Breast epithelium (tissue), 3 donors: ENCODE data around the gene EPG5.
"Not testable (repeated sequence)": the region's sequence is repeated elsewhere in the genome, so short reads cannot be mapped to it uniquely, and the experiment has no call there.

Experiments
- POLR2A ChIP-seq: fragments of 450-650 bp; IDR thresholded peaks from one replicate; pipeline ENCODE4 v1.6.1; 2016; ENCODE audit warnings: antibody characterized with exemption, mild to moderate bottlenecking, moderate library complexity
- POLR2AphosphoS5 ChIP-seq, 3 donors: sonication (generic); formaldehyde crosslinking; IDR thresholded peaks; one replicate each; pipeline ENCODE4 v1.6.1; 2017; ENCODE audit warnings: antibody characterized with exemption in 3 of 3
- TF ChIP-seq, protein P1 (sequence below), 3 donors: fragments of 450-650 bp; IDR thresholded peaks; one replicate each; pipeline ENCODE4 v1.5.1; 2016 to 2017; ENCODE audit warnings: antibody characterized with exemption in 3 of 3, mild to moderate bottlenecking in 3 of 3, moderate library complexity in 3 of 3

DNA sequence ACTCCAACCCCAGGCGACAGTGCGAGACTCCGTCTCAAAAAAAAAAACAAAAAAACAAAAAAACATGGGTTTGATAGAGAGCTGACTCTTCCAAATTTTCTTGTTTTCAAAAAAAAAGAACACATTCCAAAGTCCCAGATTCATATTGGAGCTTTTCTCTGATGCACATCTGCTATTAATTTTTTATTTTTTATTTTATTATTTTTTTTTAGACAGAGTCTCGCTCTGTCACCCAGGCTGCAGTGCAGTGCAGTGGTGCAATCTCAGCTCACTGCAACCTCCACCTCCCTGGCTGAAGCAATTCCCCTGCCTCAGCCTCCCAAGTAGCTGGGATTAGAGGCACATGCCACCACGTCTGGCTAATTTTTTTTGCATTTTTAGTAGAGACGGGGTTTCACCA, 25.4 kb upstream of the EPG5 start:
- TF ChIP-seq, protein P1, sequence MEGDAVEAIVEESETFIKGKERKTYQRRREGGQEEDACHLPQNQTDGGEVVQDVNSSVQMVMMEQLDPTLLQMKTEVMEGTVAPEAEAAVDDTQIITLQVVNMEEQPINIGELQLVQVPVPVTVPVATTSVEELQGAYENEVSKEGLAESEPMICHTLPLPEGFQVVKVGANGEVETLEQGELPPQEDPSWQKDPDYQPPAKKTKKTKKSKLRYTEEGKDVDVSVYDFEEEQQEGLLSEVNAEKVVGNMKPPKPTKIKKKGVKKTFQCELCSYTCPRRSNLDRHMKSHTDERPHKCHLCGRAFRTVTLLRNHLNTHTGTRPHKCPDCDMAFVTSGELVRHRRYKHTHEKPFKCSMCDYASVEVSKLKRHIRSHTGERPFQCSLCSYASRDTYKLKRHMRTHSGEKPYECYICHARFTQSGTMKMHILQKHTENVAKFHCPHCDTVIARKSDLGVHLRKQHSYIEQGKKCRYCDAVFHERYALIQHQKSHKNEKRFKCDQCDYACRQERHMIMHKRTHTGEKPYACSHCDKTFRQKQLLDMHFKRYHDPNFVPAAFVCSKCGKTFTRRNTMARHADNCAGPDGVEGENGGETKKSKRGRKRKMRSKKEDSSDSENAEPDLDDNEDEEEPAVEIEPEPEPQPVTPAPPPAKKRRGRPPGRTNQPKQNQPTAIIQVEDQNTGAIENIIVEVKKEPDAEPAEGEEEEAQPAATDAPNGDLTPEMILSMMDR (IDR thresholded peaks at IDR 0.05): not testable (repeated sequence)
- TF ChIP-seq POLR2A; POLR2AphosphoS5 (IDR thresholded peaks at IDR 0.05): not testable (repeated sequence)
